UCSD-AML1 (cell line): Measurements from ENCODE around the gene SLITRK5.

ENCODE experiments used
- DNase-seq: peaks from one replicate; lab custom pipeline; 2025; ENCODE audit not compliant: unreplicated experiment; lab: John Stamatoyannopoulos, UW

Gene SLITRK5, protein sequence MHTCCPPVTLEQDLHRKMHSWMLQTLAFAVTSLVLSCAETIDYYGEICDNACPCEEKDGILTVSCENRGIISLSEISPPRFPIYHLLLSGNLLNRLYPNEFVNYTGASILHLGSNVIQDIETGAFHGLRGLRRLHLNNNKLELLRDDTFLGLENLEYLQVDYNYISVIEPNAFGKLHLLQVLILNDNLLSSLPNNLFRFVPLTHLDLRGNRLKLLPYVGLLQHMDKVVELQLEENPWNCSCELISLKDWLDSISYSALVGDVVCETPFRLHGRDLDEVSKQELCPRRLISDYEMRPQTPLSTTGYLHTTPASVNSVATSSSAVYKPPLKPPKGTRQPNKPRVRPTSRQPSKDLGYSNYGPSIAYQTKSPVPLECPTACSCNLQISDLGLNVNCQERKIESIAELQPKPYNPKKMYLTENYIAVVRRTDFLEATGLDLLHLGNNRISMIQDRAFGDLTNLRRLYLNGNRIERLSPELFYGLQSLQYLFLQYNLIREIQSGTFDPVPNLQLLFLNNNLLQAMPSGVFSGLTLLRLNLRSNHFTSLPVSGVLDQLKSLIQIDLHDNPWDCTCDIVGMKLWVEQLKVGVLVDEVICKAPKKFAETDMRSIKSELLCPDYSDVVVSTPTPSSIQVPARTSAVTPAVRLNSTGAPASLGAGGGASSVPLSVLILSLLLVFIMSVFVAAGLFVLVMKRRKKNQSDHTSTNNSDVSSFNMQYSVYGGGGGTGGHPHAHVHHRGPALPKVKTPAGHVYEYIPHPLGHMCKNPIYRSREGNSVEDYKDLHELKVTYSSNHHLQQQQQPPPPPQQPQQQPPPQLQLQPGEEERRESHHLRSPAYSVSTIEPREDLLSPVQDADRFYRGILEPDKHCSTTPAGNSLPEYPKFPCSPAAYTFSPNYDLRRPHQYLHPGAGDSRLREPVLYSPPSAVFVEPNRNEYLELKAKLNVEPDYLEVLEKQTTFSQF

DNA sequence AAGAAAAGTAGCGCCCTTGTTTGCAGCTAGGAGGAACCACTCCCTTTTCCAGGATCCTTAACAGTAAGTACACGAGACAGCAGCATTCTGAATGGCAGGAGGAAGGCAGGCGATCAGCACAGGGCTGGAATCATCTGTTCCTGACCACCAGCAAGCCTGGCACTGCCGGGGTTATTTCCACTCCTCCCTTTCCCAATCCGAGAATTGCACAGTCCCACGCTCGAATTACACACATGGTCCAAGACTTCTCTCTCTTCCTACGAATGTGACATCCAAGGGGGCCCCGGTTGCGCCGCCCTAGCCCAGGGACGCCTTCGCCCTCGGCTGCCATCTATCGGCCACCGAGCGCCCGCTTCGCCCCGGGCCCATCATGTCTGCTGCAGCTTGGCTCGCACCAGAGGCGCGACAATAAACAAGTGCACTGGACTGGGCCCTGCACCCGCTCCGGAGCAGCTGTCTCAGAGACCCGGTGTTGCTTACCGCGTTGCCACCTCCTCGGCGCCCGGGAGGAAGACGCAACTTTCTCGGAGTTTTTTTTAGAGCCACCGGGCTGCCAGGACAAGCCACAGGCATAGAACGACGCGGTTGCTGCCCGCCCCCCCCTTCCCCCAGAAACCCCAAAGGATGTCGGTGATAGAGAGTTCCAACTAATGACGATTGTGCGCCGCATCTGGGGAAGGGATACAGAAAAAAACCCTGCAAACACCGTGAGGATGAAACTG is at the start of gene SLITRK5:
Gene SLITRK5, plus strand, starts transcription at position 341 of the 722 bp plus-strand sequence. CDS start 4,018 bp downstream, outside the sequence.
- peak; percentile 83 for DNase-seq

DNA sequence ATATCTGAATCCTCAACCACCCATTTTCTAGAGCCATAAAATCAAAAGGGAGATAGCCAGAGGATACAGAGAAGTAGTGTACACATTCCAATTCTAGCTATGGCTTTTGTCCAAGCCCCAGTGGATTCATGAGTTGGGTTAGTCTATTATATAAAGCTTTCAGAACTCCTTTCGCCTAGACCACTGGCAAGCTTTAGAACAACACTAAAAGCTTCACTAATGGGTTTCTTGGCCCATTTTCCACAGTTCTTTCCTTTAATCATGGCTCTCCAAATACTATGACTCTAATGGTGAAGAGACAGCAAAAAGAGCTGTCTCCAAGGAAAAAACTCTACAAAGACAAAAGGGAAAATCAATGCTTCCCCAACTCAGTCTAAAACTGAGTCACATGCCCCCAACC is 48.2 kb upstream of the SLITRK5 start:
- DNase-seq = no peak

DNA sequence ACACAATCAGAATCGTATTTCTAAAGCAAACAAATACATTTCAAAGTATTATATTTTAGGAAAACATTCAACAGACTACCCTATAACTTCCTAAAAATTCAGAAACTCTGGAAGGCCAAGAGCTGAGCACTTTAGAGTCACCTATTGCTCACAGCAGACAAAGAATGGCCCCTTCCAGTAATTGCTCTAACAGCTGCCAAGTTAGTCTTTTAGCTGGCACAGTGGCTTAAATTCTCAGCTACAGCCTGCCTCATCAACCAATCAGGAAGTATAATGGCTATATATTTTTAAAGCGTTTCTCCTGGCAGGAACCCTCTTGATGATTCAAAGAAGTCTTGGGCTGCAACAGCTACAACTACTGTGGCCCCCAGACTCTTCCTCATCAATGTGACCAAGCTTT is 14.9 kb upstream of the SLITRK5 start:
- DNase-seq = no peak

DNA sequence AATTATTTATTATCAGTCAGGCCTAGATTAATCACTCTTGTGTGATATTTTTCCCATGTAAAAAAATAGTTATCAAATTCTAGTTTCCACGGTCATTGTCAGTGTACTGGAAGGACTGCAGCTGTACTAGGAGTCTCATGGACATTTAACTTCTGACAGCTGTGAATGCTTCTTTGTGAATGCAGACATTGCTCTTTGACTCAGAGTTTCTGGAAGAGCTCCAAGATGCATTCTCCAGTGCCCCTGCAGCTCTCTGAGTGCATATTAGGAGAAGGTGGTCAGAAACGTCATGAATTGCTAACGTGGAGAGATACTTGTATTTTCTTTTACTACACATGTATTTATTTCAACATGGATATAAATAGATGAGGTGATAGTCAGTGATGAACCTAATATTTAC is 9.7 kb upstream of the SLITRK5 start:
- DNase-seq = no peak

DNA sequence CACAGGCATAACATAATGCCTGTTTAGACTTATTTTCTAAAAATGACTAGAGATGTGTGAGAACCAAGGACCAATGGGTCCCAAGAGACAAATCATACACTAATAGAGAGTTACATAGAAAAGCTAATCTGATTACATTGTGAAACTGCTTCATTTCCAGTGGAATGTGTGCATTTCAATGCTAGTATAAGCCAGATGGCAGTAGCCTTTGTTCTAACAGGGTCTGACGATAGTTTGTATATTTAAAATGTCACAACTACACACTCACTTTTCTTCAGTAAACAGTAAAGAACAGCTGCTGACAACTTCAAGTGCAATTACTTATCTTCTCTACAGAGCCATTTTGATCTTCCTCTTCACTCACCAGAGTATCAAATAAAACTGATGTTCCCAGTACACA is 4.3 kb upstream of the SLITRK5 start:
- DNase-seq = no peak

DNA sequence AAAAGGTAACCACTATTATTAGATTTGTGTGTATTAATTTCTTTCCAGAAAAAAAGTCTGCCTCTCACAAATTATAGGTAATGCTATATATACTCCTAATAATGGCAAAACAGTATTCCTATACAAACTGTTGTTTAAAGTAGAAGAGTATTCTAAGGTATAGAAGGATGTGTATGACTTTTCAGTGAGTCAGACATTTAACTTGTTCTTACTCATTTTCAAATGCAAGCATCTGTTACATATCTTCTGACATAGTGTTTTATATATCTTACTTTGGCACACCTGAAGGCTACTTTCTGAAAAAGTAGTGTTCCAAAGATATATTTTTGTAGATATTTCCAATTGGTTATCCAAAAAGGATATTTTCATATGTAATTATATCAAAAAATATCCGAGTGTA is 3.5 kb upstream of the SLITRK5 start:
- no peak for DNase-seq

DNA sequence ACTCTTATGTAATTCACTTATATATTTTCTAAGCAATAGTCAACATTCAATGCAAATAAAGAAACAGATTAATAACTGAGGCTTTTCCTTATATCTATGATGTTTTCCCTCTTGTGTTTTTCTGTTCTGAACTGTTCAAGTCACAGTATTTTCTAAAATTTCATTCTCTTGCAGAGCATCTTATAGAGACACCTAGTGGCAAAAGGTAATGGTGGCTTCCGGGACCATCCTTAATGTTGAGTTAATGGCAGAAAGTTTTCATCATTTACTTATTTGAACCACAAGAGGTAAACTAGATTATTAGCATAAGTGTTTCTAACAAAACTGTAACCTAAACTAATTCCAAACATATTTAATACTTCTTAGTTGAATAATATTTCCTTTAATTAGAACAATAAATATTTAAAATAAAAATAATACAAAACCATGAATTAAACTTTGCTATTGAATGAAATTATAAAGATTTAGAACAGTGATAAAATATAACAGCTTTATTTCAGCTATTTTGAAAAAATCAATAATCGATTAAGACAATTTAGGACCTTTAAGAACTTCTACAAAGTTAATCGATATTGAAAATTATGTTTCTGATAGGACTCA is 1.7 kb upstream of the SLITRK5 start:
- no peak for DNase-seq

DNA sequence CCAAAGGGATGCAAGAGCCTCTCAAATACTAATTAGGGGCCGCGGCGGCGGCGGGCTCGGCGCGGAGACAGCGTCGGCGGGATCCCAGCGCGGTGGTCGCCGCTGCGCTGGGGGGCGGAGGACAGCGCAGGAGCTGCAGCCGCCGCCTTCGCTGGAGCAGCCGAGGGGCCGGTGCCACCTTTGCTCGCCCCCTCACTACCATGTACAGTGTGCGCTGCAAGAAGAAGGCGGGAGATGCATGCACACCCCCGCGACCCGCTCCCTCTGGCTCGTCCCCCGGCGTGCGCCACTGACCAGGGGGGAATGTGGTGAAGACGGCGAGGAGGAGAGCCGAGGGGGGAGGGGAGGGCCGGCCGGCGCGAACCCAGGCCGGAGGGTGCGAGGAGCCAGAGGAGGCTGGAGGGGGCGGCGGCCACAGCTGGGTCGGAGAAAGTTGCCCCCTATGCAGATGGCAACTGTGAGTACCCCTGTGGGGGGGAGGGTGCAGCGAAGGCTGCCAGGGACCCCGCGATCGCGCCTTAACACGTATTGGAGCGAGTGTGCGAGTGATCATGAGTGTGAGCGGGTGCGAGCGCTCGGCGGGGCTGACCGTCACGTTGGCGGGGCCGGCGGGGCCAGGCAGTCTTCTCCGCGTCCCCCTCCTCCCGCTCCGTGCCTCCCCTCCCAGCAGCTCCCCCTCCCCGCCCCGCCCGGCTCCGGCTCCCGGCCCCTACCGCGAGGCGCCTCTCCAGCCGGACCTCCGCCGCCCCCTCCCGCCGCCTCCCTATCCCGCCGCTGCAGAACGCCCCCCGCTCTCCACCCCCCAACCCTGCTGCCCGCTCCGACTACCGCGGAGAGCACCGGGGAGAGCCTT is 808 bp downstream of the SLITRK5 start:
- DNase-seq = peak; percentile 18

DNA sequence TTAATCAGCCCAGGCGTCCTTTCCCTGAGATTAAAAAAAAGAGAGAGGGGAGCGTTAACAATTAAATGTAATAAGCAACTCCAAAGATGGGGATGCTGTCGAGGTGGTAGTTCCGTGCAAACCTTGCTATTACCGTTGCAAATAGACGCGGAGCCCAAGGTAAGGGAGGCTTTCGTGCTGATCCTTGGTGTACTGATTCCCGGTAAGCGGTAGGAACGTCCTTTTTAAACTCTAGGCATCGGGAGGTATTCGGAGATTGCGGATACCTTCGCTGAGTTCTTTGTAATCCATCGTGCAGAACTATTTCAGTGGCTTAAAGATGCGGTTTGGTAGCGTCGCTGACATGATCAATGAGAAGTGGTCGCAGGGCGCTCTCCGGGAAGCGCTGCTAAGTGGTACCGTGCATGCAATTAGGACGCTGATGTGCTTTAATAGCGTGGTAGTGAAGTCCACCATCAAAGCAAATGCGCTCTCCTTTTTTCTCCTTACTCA is 3.1 kb downstream of the SLITRK5 start:
- peak; percentile 11 for DNase-seq

DNA sequence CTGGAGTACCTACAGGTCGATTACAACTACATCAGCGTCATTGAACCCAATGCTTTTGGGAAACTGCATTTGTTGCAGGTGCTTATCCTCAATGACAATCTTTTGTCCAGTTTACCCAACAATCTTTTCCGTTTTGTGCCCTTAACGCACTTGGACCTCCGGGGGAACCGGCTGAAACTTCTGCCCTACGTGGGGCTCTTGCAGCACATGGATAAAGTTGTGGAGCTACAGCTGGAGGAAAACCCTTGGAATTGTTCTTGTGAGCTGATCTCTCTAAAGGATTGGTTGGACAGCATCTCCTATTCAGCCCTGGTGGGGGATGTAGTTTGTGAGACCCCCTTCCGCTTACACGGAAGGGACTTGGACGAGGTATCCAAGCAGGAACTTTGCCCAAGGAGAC is 4.7 kb downstream of the SLITRK5 start:
- no peak for DNase-seq

DNA sequence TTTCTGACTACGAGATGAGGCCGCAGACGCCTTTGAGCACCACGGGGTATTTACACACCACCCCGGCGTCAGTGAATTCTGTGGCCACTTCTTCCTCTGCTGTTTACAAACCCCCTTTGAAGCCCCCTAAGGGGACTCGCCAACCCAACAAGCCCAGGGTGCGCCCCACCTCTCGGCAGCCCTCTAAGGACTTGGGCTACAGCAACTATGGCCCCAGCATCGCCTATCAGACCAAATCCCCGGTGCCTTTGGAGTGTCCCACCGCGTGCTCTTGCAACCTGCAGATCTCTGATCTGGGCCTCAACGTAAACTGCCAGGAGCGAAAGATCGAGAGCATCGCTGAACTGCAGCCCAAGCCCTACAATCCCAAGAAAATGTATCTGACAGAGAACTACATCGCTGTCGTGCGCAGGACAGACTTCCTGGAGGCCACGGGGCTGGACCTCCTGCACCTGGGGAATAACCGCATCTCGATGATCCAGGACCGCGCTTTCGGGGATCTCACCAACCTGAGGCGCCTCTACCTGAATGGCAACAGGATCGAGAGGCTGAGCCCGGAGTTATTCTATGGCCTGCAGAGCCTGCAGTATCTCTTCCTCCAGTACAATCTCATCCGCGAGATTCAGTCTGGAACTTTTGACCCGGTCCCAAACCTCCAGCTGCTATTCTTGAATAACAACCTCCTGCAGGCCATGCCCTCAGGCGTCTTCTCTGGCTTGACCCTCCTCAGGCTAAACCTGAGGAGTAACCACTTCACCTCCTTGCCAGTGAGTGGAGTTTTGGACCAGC is 5.3 kb downstream of the SLITRK5 start:
- peak; percentile 3 for DNase-seq

DNA sequence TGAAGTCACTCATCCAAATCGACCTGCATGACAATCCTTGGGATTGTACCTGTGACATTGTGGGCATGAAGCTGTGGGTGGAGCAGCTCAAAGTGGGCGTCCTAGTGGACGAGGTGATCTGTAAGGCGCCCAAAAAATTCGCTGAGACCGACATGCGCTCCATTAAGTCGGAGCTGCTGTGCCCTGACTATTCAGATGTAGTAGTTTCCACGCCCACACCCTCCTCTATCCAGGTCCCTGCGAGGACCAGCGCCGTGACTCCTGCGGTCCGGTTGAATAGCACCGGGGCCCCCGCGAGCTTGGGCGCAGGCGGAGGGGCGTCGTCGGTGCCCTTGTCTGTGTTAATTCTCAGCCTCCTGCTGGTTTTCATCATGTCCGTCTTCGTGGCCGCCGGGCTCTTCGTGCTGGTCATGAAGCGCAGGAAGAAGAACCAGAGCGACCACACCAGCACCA is 5.9 kb downstream of the SLITRK5 start:
- peak; percentile 3 for DNase-seq

DNA sequence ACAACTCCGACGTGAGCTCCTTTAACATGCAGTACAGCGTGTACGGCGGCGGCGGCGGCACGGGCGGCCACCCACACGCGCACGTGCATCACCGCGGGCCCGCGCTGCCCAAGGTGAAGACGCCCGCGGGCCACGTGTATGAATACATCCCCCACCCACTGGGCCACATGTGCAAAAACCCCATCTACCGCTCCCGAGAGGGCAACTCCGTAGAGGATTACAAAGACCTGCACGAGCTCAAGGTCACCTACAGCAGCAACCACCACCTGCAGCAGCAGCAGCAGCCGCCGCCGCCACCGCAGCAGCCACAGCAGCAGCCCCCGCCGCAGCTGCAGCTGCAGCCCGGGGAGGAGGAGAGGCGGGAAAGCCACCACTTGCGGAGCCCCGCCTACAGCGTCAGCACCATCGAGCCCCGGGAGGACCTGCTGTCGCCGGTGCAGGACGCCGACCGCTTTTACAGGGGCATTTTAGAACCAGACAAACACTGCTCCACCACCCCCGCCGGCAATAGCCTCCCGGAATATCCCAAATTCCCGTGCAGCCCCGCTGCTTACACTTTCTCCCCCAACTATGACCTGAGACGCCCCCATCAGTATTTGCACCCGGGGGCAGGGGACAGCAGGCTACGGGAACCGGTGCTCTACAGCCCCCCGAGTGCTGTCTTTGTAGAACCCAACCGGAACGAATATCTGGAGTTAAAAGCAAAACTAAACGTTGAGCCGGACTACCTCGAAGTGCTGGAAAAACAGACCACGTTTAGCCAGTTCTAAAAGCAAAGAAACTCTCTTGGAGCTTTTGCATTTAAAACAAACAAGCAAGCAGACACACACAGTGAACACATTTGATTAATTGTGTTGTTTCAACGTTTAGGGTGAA is 6.6 kb downstream of the SLITRK5 start:
- DNase-seq = peak; percentile 3

DNA sequence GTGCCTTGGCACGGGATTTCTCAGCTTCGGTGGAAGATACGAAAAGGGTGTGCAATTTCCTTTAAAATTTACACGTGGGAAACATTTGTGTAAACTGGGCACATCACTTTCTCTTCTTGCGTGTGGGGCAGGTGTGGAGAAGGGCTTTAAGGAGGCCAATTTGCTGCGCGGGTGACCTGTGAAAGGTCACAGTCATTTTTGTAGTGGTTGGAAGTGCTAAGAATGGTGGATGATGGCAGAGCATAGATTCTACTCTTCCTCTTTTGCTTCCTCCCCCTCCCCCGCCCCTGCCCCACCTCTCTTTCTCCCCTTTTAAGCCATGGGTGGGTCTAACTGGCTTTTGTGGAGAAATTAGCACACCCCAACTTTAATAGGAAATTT is 7.2 kb downstream of the SLITRK5 start:
- DNase-seq = no peak

DNA sequence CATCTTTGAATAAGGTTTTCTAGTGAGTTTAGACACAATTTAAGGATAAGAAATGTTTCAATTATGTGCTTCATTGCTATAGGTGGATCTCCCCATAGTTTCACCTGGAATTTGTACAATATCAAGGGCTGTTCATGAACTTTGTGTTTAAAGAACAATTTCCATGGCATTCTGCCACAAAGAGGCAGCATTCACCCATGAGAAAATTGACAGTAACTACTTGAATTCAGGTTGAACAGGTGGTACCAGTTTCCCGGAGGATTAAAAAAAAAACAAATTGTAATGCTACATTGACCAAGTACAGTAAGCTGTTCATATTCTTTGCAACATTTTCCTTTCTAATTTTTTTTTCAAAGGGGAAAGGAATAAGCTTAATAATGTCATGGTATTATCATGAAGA is 9.1 kb downstream of the SLITRK5 start:
- no peak for DNase-seq

DNA sequence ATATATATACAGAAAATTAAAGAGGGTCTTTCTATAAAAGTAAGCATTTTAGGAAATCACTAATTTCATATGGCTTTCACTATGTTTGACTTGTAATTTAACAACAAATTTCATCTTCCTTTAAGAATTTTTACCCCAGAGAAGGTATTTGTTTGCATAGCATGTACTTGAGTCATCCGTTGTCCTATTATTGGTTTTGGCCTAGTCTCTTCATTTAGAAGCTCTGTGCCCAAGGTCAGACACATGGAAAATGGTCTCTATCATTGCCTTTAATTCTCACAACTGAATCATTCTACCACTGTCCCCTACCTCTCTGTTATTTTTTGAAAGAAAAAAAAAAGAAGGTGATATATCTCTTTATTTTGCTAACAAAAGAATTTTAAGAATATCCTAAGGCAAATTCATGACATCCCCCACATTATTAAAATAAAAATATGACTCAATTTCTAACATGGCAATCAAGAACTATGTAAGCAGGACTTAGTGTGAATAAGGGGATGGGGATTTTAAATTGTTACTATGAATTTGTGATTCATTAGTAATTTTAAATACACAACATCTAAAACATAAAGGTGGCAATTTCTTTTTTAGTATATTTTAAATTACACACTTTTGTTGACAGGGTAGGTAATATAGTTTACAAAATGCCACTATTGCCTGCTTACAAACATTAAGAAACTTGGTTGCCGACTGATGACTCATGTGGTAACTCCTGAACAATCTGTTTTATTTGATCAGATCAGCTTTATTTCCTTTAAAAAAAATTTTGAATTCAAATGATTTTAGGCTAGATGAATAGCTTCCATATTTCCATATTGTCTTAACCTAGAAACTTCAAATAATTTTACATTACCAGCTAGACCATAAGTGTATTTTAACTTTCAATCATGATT is 13.9 kb downstream of the SLITRK5 start:
- DNase-seq = no peak

DNA sequence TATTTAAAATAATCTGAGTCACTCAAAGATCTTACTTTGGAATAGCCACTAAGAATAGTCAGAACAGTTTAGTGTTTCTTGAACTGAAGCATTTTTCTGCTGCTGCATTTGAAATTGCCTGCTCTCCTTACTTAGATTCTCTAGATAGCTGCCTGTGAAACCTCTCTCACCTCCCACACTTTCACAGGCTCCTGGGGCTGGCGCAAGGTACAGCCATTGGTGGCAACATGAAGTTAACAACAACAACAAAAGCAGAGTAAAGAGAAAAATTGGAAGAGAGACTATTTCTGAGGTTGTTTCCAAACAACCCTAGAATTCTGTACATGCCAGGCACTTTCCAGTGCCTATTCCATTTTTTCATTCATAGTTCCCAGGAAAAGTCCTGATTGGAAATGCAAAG is 25.3 kb downstream of the SLITRK5 start:
- DNase-seq = peak; percentile 2
